ENCODE data around the gene EGFR.
A peak's percentile ranks its signal among the peaks of the same experiment; 100 is the strongest.

- TF ChIP-seq POLR2AphosphoS5 (IDR thresholded peaks at IDR 0.05) (peak; percentile 28 to 64 (median 57)), CTCF (IDR thresholded peaks at IDR 0.05) (no peak), POLR2A (IDR thresholded peaks at IDR 0.05) (no peak), EP300 (IDR thresholded peaks at IDR 0.05) (peak in 1 of 4 donors; percentile 55)
Observed at GRCh38 chr7:55075464-55076021, 56.7 kb downstream of the EGFR start.

Data from sigmoid colon (tissue), 4 donors.